Sciatic nerve (tissue), 2 donors: ENCODE measurements around the gene FCRL5. TPM values are rescaled to one million over a fixed set of nuclear protein-coding genes. Genes with fewer than 3 reads are reported as not detected.

Experiments
- ATAC-seq: fragments of 200-7000 bp; cut with Tn5 transposase; one replicate; pipeline ENCODE4 v1.9.1; 2020; ENCODE audit warnings: mild to moderate bottlenecking, moderate library complexity
- DNase-seq: peaks from one replicate; pipeline ENCODE4 v3.0.0-alpha.2; 2020; ENCODE audit warnings: low spot score
- intact Hi-C: fragments of 100-400 bp; cut with DNase I; formaldehyde crosslinking; loops from one replicate; pipeline ENCODE4 v1.14.2; 2022
- total RNA-seq: library from RNA; stranded (reverse); fragmentation: NEBNext Ultra II Directional; extraction: Animal tissue kit (Norgen Biotek cat#: 25700); gene quantifications from one replicate; pipeline ENCODE4 v1.2.1, GENCODE V29; 2021
- donor health status: DM: no; HTN: no; CAD: no.
- donor health status: DM: no; HTN: no; CAD: no.

The FCRL5 gene
- total RNA-seq, 1 donor from 2014 or later = 0.36 TPM

GRCh38 chr1:157540160-157540748 is 12.1 kb downstream of the FCRL5 start:
- intact Hi-C loops = no loop called here
- DNase-seq = no peak
- no peak for ATAC-seq

GRCh38 chr1:157539568-157539967 is 12.7 kb downstream of the FCRL5 start:
- ATAC-seq = no peak
- intact Hi-C loops = no loop called here

GRCh38 chr1:157532569-157532968 is 19.7 kb downstream of the FCRL5 start:
- intact Hi-C loops = loop anchor here (5.0 kb wide), 1 partner anchor 505 kb away; no protein-coding TSS in a partner anchor
- no peak for ATAC-seq
- DNase-seq = no peak

More at GRCh38 chr1:157539568-157539967, 12.7 kb downstream of the FCRL5 start:
- no peak for DNase-seq

- ATAC-seq (no peak), DNase-seq (no peak)
- intact Hi-C loops = no loop called here
Observed at GRCh38 chr1:157523774-157524493, 28.4 kb downstream of the FCRL5 start.

GRCh38 chr1:157521056-157521455 is 31.3 kb downstream of the FCRL5 start:
- intact Hi-C loops = no loop called here
- DNase-seq = no peak
- no peak for ATAC-seq

- ATAC-seq (no peak), DNase-seq (no peak)
- intact Hi-C loops = no loop called here
Observed at GRCh38 chr1:157520386-157520935, 31.9 kb downstream of the FCRL5 start.

- ATAC-seq (no peak), DNase-seq (no peak)
- intact Hi-C loops = no loop called here
Observed at GRCh38 chr1:157519451-157519850, 32.9 kb downstream of the FCRL5 start.

GRCh38 chr1:157517016-157517415 is 35.3 kb downstream of the FCRL5 start:
- no peak for DNase-seq
- intact Hi-C loops = no loop called here
- ATAC-seq = no peak

GRCh38 chr1:157515709-157516108 is 36.6 kb downstream of the FCRL5 start:
- intact Hi-C loops = no loop called here
- ATAC-seq (no peak), DNase-seq (no peak)

- no peak for DNase-seq
- intact Hi-C loops = no loop called here
Observed at GRCh38 chr1:157515141-157515540, 37.2 kb downstream of the FCRL5 start.

GRCh38 chr1:157512036-157512969 is 40.0 kb downstream of the FCRL5 start:
- no peak for ATAC-seq
- DNase-seq = no peak
- intact Hi-C loops = no loop called here

More at GRCh38 chr1:157515141-157515540, 37.2 kb downstream of the FCRL5 start:
- ATAC-seq = no peak

- intact Hi-C loops = no loop called here
- no peak for ATAC-seq
Observed at GRCh38 chr1:157509546-157510232, 42.6 kb downstream of the FCRL5 start.

GRCh38 chr1:157505481-157506272 is 46.6 kb downstream of the FCRL5 start:
- peak; percentile 74 for ATAC-seq
- intact Hi-C loops = no loop called here
- no peak for DNase-seq

More at GRCh38 chr1:157509546-157510232, 42.6 kb downstream of the FCRL5 start:
- no peak for DNase-seq

- intact Hi-C loops = no loop called here
- DNase-seq = no peak
- no peak for ATAC-seq
Observed at GRCh38 chr1:157504646-157505045, 47.7 kb downstream of the FCRL5 start.

GRCh38 chr1:157499521-157499920 is 52.8 kb downstream of the FCRL5 start:
- DNase-seq = no peak
- no peak for ATAC-seq
- intact Hi-C loops = loop anchor here (10.0 kb wide), 1 partner anchor 305 kb away; no protein-coding TSS in a partner anchor

- DNase-seq (no peak), ATAC-seq (no peak)
- intact Hi-C loops = loop anchor here (10.0 kb wide), 1 partner anchor 304 kb away; no protein-coding TSS in a partner anchor
Observed at GRCh38 chr1:157498736-157499090, 53.6 kb downstream of the FCRL5 start.

- DNase-seq (no peak), ATAC-seq (no peak)
- intact Hi-C loops = loop anchor here (10.0 kb wide), 1 partner anchor 303 kb away; no protein-coding TSS in a partner anchor
Observed at GRCh38 chr1:157497987-157498735, 54.2 kb downstream of the FCRL5 start.
